HepG2 (cell line): ENCODE data around the gene GAS2L2. TPM values are rescaled to one million over a fixed set of nuclear protein-coding genes. Genes with fewer than 3 reads are reported as not detected.

Experiments used
- BCLAF1 ChIP-seq: fragments of 450-650 bp; IDR thresholded peaks from 2 replicates; pipeline ENCODE4 v1.6.1; 2017; ENCODE audit warnings: mild to moderate bottlenecking
- FOXK2 ChIP-seq: fragments of 450-650 bp; IDR thresholded peaks from 2 replicates; pipeline ENCODE4 v1.6.1; 2016
- FOXO1 ChIP-seq: sonication (generic); formaldehyde crosslinking; IDR thresholded peaks from 2 replicates; pipeline ENCODE4 v1.4.0; 2020; ENCODE audit warnings: missing genetic modification reagents
- GLI4 ChIP-seq: sonication (generic); formaldehyde crosslinking; IDR thresholded peaks from 2 replicates; pipeline ENCODE4 v1.5.1; 2020; ENCODE audit warnings: missing genetic modification reagents, mild to moderate bottlenecking, moderate library complexity, borderline replicate concordance
- MAFK ChIP-seq, 2 experiments: IDR thresholded peaks in 1 of 2; conservative IDR thresholded peaks in 1 of 2; 2 replicates each; pipeline ENCODE4 v1.6.1; 2011; ENCODE audit warnings: improper control_type of control experiment in 2 of 2, low read length in 2 of 2
- MIER3 ChIP-seq: IDR thresholded peaks from 2 replicates; pipeline ENCODE4 v1.6.1; 2016; ENCODE audit warnings: missing compliant biosample characterization, borderline replicate concordance
- PCBP1 ChIP-seq: fragments of 200-400 bp; formaldehyde crosslinking; IDR thresholded peaks from 2 replicates; pipeline ENCODE4 v1.6.1; 2017; ENCODE audit warnings: mild to moderate bottlenecking, low read depth, low read length, borderline replicate concordance
- PLRG1 ChIP-seq: fragments of 450-650 bp; conservative IDR thresholded peaks from 2 replicates; pipeline ENCODE4 v1.6.1; 2016
- SRSF1 ChIP-seq: fragments of 200-400 bp; formaldehyde crosslinking; optimal IDR thresholded peaks from 2 replicates; pipeline ENCODE3; 2017; ENCODE audit warnings: mild to moderate bottlenecking, low read depth, low read length, moderate library complexity
- STAG1 ChIP-seq: sonication (generic); formaldehyde crosslinking; IDR thresholded peaks from 2 replicates; pipeline ENCODE4 v1.4.0; 2020; ENCODE audit warnings: missing genetic modification reagents
- ZBTB38 ChIP-seq: sonication (generic); formaldehyde crosslinking; IDR thresholded peaks from 2 replicates; pipeline ENCODE4 v1.5.1; 2020; ENCODE audit warnings: mild to moderate bottlenecking, missing genetic modification reagents
- ZBTB7B ChIP-seq: sonication (generic); formaldehyde crosslinking; IDR thresholded peaks from 2 replicates; pipeline ENCODE4 v1.4.0; 2020; ENCODE audit warnings: missing genetic modification reagents
- ZNF329 ChIP-seq: sonication (generic); formaldehyde crosslinking; IDR thresholded peaks from 2 replicates; pipeline ENCODE4 v1.9.0; 2021; ENCODE audit warnings: low read depth, mild to moderate bottlenecking, missing genetic modification reagents
- ZNF563 ChIP-seq: sonication (generic); formaldehyde crosslinking; IDR thresholded peaks from 2 replicates; pipeline ENCODE4 v1.8.0; 2022; ENCODE audit warnings: mild to moderate bottlenecking, moderate library complexity, missing genetic modification reagents
- ZNF709 ChIP-seq: sonication (generic); formaldehyde crosslinking; IDR thresholded peaks from 2 replicates; pipeline ENCODE4 v1.5.0; 2020; ENCODE audit warnings: mild to moderate bottlenecking, missing genetic modification reagents
- polyA plus RNA-seq, 8 experiments: library from polyadenylated mRNA; depleted of rRNA in 3 of 8; stranded (reverse) in 7 of 8; unstranded in 1 of 8; fragments of >200 nt; fragmentation: Illumina TruSeq in 4 of 8; extraction: Trizol in 4 of 8; gene quantifications; 2 replicates each; pipeline versions ENCODE4 v1.2.1 to v1.2.3, GENCODE V29; 2011 to 2016; ENCODE audit warnings: low read depth in 4 of 8, missing spikeins in 1 of 8, mixed read lengths in 1 of 8; ENCODE audit not compliant: insufficient read depth in 1 of 8
- total RNA-seq, 5 experiments: library from RNA; depleted of rRNA; stranded (reverse); fragments of >200 nt; fragmentation: Illumina TruSeq; extraction: Trizol; gene quantifications; 2 replicates each; pipeline ENCODE4 v1.2.3, GENCODE V29; 2016; ENCODE audit warnings: low read depth in 1 of 5
- TF ChIP-seq, protein P1 (sequence below): sonication (generic); formaldehyde crosslinking; IDR thresholded peaks from 2 replicates; pipeline ENCODE4 v1.4.0; 2020; ENCODE audit warnings: mild to moderate bottlenecking, missing genetic modification reagents, borderline replicate concordance
- TF ChIP-seq, protein P2 (sequence below): sonication (generic); formaldehyde crosslinking; IDR thresholded peaks from 2 replicates; pipeline ENCODE4 v1.8.0; 2022; ENCODE audit warnings: low read depth, missing genetic modification reagents

The GAS2L2 gene
- total and polyA plus RNA-seq, 2 of the 13 experiments (the other 11 are each of a cell fraction or from before 2014, with no cell fraction given) = not detected

DNA sequence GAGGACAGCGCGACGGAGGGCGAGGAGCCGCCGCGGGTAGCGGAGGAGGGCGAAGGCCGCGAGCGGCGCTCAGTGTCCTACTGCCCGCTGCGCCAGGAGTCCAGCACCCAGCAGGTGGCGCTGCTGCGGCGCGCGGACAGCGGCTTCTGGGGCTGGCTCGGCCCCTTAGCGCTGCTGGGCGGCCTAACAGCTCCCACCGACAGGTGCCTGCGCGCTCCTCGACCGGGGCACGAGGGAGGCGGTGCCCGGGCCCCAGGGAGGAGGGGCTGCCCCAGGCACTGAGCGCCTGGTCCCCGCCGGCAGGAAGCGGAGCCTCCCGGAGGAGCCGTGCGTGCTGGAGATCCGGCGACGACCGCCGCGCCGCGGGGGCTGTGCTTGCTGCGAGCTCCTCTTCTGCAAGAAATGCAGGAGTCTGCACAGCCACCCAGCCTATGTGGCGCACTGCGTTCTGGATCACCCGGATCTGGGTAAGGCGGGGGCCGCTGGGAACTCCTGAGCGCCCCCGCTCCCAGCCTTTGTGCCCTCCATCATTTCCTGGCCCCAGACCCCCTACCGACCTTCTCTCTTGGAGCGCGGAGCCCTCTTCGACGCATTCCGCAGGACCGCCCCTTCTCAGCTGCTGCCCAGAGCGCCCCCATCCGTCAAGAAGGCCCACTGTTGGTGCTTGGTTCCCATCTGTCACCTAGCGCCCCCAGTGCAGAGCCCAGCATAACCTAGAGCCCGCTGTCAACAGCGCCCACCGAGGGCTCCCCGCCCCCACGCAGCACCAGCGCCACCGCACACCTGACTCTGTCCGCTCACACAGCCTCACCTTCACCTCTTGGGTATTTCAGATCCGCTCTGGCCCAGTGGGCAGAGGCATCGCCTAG lies 11.3 kb upstream of the GAS2L2 start (continued):
- no peak for TF ChIP-seq BCLAF1
- TF ChIP-seq ZBTB38 (CRISPR knock-in tag) = peak; percentile 20; the same call in 1 of the 2 replicates
- peak; percentile 80 for TF ChIP-seq ZNF329 (CRISPR knock-in tag)
- TF ChIP-seq ZNF709 (CRISPR knock-in tag) = peak; percentile 57; the same call in 1 of the 2 replicates
- no peak for TF ChIP-seq SRSF1
- no peak; the same call in 1 of the 2 replicates for TF ChIP-seq MIER3
- TF ChIP-seq STAG1 = peak; percentile 80
- TF ChIP-seq GLI4 (CRISPR knock-in tag) = peak; percentile 57; the same call in 1 of the 2 replicates
- TF ChIP-seq, protein P1, sequence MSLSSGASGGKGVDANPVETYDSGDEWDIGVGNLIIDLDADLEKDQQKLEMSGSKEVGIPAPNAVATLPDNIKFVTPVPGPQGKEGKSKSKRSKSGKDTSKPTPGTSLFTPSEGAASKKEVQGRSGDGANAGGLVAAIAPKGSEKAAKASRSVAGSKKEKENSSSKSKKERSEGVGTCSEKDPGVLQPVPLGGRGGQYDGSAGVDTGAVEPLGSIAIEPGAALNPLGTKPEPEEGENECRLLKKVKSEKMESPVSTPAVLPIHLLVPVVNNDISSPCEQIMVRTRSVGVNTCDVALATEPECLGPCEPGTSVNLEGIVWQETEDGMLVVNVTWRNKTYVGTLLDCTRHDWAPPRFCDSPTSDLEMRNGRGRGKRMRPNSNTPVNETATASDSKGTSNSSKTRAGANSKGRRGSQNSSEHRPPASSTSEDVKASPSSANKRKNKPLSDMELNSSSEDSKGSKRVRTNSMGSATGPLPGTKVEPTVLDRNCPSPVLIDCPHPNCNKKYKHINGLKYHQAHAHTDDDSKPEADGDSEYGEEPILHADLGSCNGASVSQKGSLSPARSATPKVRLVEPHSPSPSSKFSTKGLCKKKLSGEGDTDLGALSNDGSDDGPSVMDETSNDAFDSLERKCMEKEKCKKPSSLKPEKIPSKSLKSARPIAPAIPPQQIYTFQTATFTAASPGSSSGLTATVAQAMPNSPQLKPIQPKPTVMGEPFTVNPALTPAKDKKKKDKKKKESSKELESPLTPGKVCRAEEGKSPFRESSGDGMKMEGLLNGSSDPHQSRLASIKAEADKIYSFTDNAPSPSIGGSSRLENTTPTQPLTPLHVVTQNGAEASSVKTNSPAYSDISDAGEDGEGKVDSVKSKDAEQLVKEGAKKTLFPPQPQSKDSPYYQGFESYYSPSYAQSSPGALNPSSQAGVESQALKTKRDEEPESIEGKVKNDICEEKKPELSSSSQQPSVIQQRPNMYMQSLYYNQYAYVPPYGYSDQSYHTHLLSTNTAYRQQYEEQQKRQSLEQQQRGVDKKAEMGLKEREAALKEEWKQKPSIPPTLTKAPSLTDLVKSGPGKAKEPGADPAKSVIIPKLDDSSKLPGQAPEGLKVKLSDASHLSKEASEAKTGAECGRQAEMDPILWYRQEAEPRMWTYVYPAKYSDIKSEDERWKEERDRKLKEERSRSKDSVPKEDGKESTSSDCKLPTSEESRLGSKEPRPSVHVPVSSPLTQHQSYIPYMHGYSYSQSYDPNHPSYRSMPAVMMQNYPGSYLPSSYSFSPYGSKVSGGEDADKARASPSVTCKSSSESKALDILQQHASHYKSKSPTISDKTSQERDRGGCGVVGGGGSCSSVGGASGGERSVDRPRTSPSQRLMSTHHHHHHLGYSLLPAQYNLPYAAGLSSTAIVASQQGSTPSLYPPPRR (CRISPR knock-in tag) = peak; percentile 63
- TF ChIP-seq PLRG1 = no peak
- TF ChIP-seq ZNF563 = peak; percentile 94
- TF ChIP-seq ZBTB7B (CRISPR knock-in tag) = peak; percentile 61
- no peak; the same call in 1 of the 2 replicates for TF ChIP-seq PCBP1
- TF ChIP-seq MAFK (conservative IDR thresholded peaks at IDR 0.05 in 1 of 2, IDR thresholded peaks at IDR 0.05 in 1 of 2; ENCODE audit: low read length in 2 of 2) = no peak
- TF ChIP-seq, protein P2, sequence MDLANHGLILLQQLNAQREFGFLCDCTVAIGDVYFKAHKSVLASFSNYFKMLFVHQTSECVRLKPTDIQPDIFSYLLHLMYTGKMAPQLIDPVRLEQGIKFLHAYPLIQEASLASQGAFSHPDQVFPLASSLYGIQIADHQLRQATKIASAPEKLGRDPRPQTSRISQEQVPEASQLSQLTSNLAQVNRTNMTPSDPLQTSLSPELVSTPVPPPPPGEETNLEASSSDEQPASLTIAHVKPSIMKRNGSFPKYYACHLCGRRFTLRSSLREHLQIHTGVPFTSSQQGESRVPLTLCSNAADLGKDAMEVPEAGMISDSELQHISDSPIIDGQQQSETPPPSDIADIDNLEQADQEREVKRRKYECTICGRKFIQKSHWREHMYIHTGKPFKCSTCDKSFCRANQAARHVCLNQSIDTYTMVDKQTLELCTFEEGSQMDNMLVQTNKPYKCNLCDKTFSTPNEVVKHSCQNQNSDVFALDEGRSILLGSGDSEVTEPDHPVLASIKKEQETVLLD = no peak
- 0 out of 2 replicates have a peak, but pooled peaks have one; percentile 21 for TF ChIP-seq FOXO1 (CRISPR knock-in tag)
- no peak for TF ChIP-seq FOXK2
